ENCODE measurements around the gene GPATCH4. TPM values are rescaled to one million over a fixed set of nuclear protein-coding genes. Genes with fewer than 3 reads are reported as not detected.

GPATCH4 gene
- total RNA-seq, 1 experiment from 2014 or later, result 39.4 TPM

DNA sequence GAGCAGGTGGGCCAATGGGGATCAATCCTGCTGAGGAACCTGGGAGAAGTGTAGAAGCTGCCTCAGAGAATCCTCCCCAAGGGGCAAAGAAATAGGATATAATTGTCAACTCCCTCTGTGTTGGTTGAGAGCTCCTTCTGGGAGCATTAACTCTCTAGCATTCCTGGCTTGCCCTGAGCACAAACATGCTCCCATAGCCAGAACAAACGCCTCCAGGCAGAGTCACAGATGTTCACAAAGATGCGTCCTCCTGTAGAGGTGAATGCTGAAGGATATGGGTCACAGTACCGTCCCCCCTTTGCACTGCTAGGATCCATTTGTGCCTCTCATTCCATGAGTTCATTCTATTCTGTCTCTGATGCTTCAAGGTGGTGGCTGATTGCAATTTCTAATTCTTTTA lies 31.1 kb upstream of the GPATCH4 start:
- ChIA-PET POLR2A (no interaction called here), RAD21 (ENCODE audit: low non-redundant PET in 1 of 2, low total read pairs in 2 of 2, uncharacterized antibody in 2 of 2, unreplicated experiment in 2 of 2) (no interaction called here), CTCF (interaction anchor here (1.2 kb wide), 1 partner anchor 260 kb away, joined by 3 read pairs; no protein-coding TSS in a partner anchor)
- Histone ChIP-seq H3K4me3 (replicated peaks in 1 of 2; ENCODE audit: low read depth in 1 of 2, low read length in 2 of 2) (no peak overlapping the region), H3K4me1 (ENCODE audit: control insufficient read depth in 1 of 2, insufficient read depth in 2 of 2, low read length in 2 of 2) (no peaks in the 10 kb centered on the region), H3K27ac (ENCODE audit: low read depth, low read length) (no peak overlapping the region), H3K36me3 (ENCODE audit: control insufficient read depth in 1 of 2, insufficient read depth in 2 of 2, low read length in 2 of 2) (no peaks in the 10 kb centered on the region), H3K27me3 (ENCODE audit: insufficient read depth, low read length) (no peaks in the 10 kb centered on the region), H3K9me2 (ENCODE audit: insufficient read depth) (no peaks in the 10 kb centered on the region), H3K9ac (ENCODE audit: low read length) (no peak overlapping the region), H2AFZ (ENCODE audit: low read depth, low read length, poor library complexity, severe bottlenecking) (no peak overlapping the region), H4K20me1 (ENCODE audit: insufficient read depth) (no peaks in the 10 kb centered on the region), H3K4me2 (ENCODE audit: low read length) (no peak overlapping the region), H3K9me3 (ENCODE audit: control insufficient read depth in 1 of 2, insufficient read depth in 1 of 2, low read depth in 1 of 2, low read length in 2 of 2) (no peaks in the 10 kb centered on the region), H3K79me2 (ENCODE audit: insufficient read depth, low read length) (no peaks in the 10 kb centered on the region)
- ATAC-seq, result no peak
- TF ChIP-seq ELF1 (IDR thresholded peaks at IDR 0.05; ENCODE audit: borderline replicate concordance, low read depth) (no peak), CTCF (IDR thresholded peaks at IDR 0.05 in 2 of 3, conservative IDR thresholded peaks at IDR 0.05 in 1 of 3; ENCODE audit: borderline replicate concordance in 1 of 3, insufficient read depth in 1 of 3, low read depth in 2 of 3, low read length in 2 of 3) (no peak), ZBTB33 (IDR thresholded peaks at IDR 0.05; ENCODE audit: extremely low read depth, insufficient replicate concordance, low read length) (no peak), JUND (IDR thresholded peaks at IDR 0.05) (no peak), ZFX (IDR thresholded peaks at IDR 0.05) (no peak), FOSL1 (IDR thresholded peaks at IDR 0.05; ENCODE audit: low read depth) (no peak), SIN3A (IDR thresholded peaks at IDR 0.05; ENCODE audit: low read depth) (no peak), EZH2 (IDR thresholded peaks at IDR 0.05) (no peak), CBX3 (IDR thresholded peaks at IDR 0.05; ENCODE audit: low read depth) (no peak), ZNF274 (IDR thresholded peaks at IDR 0.05; ENCODE audit: low read depth, low read length) (no peak), SRF (IDR thresholded peaks at IDR 0.05; ENCODE audit: low read depth) (no peak), REST (IDR thresholded peaks at IDR 0.05; ENCODE audit: low read depth) (no peak), EZH2phosphoT487 (IDR thresholded peaks at IDR 0.05; ENCODE audit: borderline replicate concordance) (no peak), POLR2AphosphoS5 (IDR thresholded peaks at IDR 0.05; ENCODE audit: low read depth, low read length) (no peak)
- TF ChIP-seq, protein P1, sequence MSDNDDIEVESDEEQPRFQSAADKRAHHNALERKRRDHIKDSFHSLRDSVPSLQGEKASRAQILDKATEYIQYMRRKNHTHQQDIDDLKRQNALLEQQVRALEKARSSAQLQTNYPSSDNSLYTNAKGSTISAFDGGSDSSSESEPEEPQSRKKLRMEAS (IDR thresholded peaks at IDR 0.05), result no peak
- intact Hi-C loops (cut with micrococcal nuclease), result no loop called here
- no TSS peak for BruUV-seq (replicated peaks)
- no peak for DNase-seq (ENCODE audit: low read depth, low spot score)

Measured in HCT116 (cell line).